ENCODE results near the gene CASTOR1.

GRCh38 chr22:30305519-30305905 is 16.2 kb upstream of the CASTOR1 start:
- TF ChIP-seq RCOR1 (IDR thresholded peaks at IDR 0.05; ENCODE audit: low read length): no peak
- no peak for TF ChIP-seq SMC3 (IDR thresholded peaks at IDR 0.05; ENCODE audit: low read depth, low read length)
- no peak for TF ChIP-seq MAX (IDR thresholded peaks at IDR 0.05; ENCODE audit: low read depth)
- no peak for TF ChIP-seq CTCF (IDR thresholded peaks at IDR 0.05)

Data from SK-N-SH (cell line).